HG03095 (cell line): ENCODE data around the gene COL16A1.

Source experiments
- ATAC-seq: cut with Tn5 transposase; IDR thresholded peaks from one replicate; pipeline ENCODE4 v1.9.1; 2021; ENCODE audit warnings: moderate library complexity; ENCODE audit not compliant: unreplicated experiment

The COL16A1 gene

DNA sequence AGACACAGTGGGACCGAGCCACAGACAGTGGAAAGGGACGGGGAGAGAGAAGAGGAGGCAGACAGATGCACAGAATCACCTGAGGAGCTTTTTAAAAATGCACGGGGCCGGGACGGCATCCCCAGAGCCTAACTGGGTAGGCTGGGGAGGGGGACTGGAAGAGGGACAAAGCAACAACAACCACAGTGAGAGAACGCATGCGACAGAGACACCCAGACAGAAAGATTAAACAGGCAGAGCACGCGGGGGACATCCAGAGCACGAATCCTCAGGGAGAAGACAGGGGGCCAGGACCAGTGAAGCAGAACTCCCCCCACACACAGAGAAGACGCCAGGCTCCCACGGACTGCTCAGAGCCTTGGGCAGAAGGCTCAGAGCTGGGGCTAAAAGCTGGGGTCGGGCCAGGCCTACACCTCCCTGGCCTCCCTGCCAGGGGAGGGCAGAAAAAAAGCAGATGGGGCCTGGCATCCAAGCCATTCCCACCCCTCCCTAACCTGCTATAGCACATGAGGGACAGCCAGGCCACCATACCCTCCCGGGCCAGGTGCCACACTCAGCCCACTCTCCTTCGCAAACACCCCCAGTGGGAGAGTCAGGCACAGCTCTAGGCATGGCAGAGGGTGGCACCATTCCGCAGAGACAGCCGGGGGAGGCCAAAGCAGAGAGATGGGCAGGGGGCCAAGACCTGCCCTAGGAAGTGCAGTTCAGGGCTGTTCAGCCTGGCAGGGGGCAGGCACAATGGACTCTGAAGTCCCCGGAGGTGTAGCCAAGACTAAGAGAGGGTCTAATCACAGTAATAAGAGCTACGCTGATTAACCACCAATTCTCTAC, 29.8 kb upstream of the COL16A1 start:
- no peak for ATAC-seq

DNA sequence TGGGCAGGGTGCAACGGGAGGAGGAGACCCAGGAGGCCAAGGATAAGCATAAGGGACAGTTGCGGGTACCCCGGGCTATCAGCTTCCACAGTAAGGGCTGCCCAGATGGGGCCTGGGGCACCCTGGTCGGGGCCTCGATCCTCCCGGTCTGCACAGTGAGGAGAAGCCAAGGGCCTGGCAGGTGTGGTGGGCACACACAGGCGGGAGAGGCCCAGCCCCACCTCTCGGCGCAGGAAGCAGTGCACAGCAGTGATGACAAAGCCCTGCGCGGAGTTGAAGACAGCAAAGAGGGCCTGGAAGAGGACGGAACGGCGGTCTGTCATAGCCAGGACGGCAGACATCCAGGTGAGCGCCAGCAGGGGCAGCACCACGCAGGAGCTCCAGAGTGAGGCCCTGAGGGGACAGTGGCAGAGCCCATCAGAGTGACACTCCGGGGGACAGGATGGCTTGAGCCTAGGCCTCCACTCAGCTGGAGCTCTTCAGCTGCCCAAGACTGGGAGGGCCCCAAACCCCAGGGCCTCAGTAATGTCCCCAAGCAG, 29.0 kb upstream of the COL16A1 start:
- ATAC-seq, result no peak

DNA sequence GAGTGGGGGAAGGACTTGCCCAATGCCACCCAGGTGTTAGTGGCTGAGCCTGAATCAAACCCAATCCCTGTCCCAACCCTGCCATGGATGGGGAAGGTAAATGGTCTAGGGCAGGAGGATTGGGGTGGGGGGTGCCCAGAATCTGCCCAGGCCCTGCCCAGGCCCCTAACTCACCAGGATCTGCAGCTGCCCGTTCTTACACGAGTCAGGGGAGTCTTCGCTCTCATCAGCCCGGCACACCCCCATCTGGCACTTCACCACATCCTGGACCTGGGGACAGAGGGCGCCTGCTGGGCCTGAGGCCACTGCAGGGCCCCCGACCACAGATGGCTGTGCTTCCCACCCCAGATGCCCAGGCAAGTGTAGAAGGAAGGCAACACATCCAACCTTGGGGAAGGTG, 28.5 kb upstream of the COL16A1 start:
- ATAC-seq, result no peak

- no peak for ATAC-seq
Observed at GRCh38 chr1:31731049-31731565, 27.3 kb upstream of the COL16A1 start.

DNA sequence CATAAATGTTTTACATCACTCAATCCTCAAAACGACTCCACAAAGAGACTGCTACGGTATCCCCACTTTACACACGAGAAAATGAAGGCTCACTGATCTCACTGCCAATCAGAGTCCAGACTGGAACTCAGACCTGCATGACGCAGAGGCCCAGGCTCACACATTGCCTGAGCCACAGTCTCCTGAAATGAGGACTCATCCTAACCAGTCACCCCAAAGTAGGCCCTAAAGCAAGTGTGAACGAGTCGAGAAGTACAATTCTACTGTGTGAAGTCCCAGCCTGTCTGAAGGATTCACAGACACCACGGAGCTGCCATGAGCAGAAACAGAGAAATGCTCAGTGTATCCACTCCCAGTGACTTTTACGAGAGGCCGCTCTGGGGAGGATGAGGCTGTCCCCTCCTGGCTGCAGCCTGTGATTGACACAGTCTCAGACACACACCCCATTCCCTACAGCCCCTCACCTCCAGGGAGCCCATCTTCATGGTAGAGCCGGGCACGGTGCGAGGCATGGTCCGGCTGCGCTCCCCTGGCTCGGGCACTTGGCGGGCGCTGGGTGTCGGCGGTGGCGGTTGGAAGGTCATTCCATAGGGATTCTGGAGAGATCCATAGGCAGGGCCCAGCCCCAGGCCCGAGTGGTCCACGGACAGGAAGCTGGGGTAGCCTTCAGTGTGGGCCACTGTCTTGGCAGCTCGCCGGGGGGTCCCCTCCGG, 26.7 kb upstream of the COL16A1 start:
- ATAC-seq, result no peak

DNA sequence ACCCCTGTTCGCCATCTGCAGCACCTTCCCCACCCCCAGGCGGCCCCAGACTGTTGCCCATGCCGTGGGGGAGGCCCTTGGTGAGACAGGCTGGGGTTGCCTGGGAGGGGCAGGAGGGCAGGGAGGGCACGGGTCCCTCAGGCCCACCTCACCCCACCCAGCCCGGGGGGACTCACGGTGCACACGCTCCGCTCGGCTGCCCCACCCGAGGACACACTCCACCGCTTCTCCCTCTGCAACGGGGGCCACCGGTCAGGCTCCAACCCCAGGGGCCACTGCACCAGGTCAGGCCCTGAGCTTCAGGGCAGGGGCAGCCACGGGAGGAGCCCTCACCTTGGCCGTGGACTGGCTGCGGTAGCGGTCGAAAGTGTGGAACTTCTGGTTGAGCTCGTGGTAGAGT, 24.0 kb upstream of the COL16A1 start:
- ATAC-seq, result no peak

- ATAC-seq, result no peak
Observed at GRCh38 chr1:31727195-31727594, 23.4 kb upstream of the COL16A1 start.

DNA sequence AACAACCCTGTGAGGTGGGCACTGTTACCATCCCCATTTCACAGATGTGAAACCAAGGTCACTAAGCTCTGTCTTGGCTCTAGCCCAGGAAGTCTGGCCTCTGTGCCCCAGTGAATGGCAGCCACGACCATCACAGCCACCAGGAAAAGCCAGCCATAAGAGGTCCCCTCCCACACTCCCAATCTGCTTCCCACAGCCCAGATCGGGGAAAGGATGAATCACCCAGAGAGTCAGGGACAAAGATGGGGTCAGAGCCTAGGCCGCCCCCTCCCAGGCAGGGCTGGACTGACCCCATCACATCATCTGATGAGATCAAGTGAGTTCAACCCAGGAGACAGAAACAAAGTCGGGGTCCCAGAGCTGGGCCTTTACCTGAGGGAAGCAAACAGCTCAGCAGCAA, 22.9 kb upstream of the COL16A1 start:
- ATAC-seq, result no peak

DNA sequence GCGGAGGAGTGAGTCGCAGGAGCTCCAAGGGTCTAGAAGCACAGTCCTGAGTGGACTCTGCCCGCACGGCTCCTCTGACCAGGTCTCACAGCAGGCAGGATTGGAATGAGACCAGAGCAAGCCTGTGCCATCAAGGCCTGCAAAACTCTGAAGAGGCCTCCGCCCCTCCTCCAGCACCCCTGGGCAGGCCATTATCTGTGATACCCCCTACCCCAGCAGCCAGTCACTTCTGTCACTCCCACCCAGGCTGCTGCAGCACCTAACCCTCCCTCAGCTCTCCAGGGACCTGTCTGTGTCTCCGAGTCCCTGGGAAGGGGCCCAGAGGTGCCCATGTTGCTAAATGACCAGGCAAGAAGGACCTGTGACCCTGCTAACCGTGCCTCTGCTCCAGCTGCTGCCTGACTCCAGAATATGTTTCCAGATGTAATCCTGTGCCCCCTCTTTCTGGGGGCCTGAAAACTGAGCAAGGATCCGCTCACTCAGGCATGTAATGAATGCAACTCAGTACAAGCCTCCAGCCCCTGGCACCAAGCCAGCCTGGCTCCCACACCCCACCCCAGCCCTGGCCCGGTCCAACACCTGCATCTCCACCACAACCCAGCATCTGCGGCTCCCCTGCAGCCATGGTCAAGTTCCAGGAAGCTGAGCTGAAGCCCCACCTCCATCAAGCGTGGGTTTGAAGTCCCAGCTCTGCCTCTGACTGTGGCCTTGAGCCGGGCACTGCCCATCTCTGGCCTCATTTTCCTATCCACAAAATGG, 22.1 kb upstream of the COL16A1 start:
- ATAC-seq, result no peak

DNA sequence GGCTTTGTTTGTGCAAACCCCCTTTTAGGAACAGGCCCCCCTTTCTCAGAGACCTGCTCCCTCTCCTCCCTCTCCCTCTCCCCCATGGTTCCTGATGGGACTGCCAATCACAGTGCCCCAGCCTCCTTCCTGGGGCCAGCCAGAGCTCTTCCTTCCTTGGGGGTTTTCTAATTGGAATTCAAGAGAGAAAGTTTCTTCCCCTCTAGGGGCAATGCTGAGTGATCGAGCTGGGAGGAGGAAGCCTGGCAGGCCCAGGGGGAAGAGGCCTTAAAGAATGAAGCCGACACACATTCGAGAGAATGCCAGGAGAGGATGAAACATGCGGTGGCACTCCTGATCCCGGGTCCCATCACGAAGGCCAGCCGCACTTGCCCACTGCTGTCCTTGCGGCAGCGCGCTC, 21.3 kb upstream of the COL16A1 start:
- ATAC-seq, result no peak

GRCh38 chr1:31723828-31724359, 20.1 kb upstream of the COL16A1 start:
- ATAC-seq, result no peak

GRCh38 chr1:31718327-31718897, 14.6 kb upstream of the COL16A1 start:
- ATAC-seq, result no peak

- ATAC-seq, result no peak
Observed at GRCh38 chr1:31717341-31717740, 13.5 kb upstream of the COL16A1 start.

- ATAC-seq, result no peak
Observed at GRCh38 chr1:31715873-31716220, 12.0 kb upstream of the COL16A1 start.

DNA sequence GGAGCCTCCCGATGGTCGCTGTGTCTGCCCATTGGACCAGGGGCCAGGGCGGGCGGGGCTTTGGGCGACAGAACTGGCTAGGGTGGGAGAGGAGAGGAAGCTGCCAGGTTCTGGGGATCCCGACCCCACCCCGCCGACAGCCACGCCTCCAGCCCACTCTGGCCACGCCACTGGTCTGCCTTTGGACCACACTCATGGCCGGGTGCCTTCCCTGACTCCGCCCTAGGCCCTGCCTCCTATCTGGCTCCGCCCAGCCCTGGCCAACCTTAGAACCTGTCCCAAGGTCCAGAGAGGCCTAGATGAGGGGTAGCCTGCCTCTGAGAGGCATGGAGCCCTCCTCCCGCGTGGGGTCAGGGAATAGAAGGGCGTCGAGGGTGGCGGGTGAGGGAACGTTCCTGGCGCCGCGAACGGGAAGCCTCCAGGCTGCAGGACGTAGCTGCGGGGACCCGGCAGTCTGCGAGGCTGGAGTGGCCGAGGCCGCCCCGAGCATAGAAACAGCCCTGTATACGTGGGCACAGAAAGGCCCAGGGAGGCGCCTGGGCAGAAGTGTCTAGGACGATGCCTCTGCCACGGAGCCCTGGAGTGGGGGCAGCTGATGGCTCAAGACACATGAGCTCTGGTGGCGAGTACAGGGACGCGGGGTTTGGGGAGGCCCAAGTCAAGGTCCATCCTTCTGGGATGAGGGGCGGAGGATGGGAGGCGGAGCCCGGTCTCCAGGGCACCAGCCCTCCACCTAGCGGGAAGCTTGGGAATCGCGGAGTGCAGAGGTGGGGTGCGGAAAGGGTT, 11.5 kb upstream of the COL16A1 start:
- ATAC-seq, result no peak

- no peak for ATAC-seq
Observed at GRCh38 chr1:31714442-31715086, 10.7 kb upstream of the COL16A1 start.

DNA sequence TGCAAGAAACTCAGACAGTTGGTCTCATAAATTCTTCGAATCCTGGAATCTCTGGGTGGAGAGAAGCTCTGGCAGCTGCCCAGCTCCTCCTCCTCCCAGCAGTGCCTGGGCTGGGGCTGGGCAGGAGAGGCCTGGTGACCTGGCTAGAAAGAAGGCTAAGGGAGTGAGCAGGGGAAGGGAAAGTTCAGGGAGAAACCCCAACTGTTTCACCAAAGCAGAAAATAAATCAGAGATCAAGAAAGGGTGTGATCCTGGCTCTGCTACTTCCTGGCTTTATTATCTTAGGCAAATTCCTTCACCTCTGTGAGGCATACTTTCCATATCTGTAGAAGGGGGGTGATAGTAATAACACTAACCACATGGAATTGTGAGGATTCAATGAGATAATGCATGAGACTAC, 8.8 kb upstream of the COL16A1 start:
- no peak for ATAC-seq

DNA sequence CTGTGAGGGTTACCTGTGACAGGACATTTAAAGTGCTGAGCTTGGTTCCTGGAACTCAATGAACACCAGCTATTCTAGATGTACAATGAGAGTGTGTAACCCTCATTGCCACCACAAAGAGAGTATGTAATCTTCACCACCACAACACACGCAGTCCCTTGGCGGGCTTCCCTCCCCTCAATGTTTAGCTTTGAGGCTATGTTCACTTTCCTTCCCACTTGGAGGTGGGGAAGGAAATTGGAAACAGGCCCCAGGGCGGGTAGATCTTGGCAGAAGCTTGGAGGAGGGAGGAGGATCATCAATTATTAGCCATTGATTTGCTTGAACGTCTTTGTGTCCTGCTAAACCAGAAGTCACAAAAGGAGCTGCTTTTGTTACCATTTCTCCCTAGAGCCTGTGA, 8.3 kb upstream of the COL16A1 start:
- ATAC-seq, result no peak

- ATAC-seq, result no peak
Observed at GRCh38 chr1:31708324-31708723, 4.5 kb upstream of the COL16A1 start.
